OCI-LY1 (cell line): ENCODE results near the gene ZNRD2.

Experiments used
- CTCF ChIP-seq: fragments of 200-600 bp; sonication (generic), shearing (Covaris generic); IDR thresholded peaks from 2 replicates; pipeline ENCODE4 v1.5.1; 2017; ENCODE audit warnings: mild to moderate bottlenecking, antibody characterized with exemption, low read length, moderate library complexity, mixed read lengths
- EZH2 ChIP-seq: fragments of 200-600 bp; sonication (generic), shearing (Covaris generic); IDR thresholded peaks from 2 replicates; pipeline ENCODE4 v1.8.0; 2017; ENCODE audit warnings: borderline replicate concordance, mixed run types, mild to moderate bottlenecking, antibody characterized with exemption, low read length, moderate library complexity, mixed read lengths

- no peak for TF ChIP-seq EZH2
- TF ChIP-seq CTCF: no peak
These were observed 11.3 kb upstream of the ZNRD2 start for GRCh38 chr11:65558930-65559509.
